LNCaP clone FGC (cell line): Measurements from ENCODE around the gene LCLAT1.

ENCODE experiments used
- DNase-seq: peaks from one replicate; pipeline ENCODE4 v3.0.0-alpha.2; 2011; ENCODE audit warnings: low read depth
- H3K4me3 ChIP-seq: 2 replicates; pipeline ENCODE4 v1.5.1; 2011; ENCODE audit warnings: mild to moderate bottlenecking, low read depth, low read length, control low read depth
- TF ChIP-seq, protein P1 (sequence below): IDR thresholded peaks from 2 replicates; pipeline ENCODE4 v1.5.1; 2012; ENCODE audit warnings: mild to moderate bottlenecking; ENCODE audit not compliant: control insufficient read depth, insufficient read depth; ENCODE audit errors: extremely low read depth

LCLAT1 gene

DNA sequence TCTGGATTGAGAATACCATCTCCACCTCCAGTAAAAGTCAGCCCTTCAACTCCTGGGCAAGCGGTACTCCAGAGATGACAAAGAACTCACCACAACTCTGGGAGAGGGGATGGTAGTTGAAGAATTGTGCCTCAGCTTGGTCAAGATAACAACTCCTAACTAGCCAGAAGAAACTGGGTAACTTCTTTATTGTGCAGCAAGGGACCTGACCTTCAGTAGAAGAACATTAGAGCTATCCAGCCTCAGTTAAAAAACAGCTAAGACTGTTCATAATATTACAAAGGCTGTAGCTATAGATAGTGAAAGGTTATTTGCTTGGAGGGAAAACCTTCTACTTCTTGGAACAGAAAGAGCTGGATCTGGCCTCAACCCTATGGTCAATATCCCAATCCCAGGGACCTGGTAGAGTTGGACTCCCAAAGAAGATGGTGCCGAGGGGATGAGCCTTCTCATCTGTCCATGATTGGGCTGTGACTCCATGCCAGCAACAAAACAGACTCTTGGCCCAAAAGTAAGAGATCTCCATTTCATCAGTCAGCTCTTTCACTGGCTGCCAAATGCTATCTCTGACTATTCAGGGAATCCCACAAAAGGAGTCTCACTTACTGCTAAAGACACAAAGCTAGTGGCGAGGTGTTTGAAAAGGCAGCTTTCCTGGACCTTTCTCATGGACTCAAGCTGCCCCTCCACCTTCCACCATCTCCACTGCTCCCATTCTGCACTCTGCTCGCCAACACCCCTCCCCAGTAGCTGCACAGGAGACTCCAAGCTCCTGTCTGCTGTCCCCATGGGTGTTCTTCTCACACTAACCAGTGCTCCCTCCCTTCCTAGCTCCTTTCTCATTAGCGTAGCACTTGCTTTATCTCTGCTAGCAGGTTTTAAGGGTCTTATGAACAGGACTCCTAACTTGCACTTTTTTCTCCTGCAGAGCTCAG is 214.4 kb downstream of the LCLAT1 start:
- H3K4me3 ChIP-seq, result no peak overlapping the region
- TF ChIP-seq, protein P1, sequence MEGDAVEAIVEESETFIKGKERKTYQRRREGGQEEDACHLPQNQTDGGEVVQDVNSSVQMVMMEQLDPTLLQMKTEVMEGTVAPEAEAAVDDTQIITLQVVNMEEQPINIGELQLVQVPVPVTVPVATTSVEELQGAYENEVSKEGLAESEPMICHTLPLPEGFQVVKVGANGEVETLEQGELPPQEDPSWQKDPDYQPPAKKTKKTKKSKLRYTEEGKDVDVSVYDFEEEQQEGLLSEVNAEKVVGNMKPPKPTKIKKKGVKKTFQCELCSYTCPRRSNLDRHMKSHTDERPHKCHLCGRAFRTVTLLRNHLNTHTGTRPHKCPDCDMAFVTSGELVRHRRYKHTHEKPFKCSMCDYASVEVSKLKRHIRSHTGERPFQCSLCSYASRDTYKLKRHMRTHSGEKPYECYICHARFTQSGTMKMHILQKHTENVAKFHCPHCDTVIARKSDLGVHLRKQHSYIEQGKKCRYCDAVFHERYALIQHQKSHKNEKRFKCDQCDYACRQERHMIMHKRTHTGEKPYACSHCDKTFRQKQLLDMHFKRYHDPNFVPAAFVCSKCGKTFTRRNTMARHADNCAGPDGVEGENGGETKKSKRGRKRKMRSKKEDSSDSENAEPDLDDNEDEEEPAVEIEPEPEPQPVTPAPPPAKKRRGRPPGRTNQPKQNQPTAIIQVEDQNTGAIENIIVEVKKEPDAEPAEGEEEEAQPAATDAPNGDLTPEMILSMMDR, result no peak
- no peak for DNase-seq

DNA sequence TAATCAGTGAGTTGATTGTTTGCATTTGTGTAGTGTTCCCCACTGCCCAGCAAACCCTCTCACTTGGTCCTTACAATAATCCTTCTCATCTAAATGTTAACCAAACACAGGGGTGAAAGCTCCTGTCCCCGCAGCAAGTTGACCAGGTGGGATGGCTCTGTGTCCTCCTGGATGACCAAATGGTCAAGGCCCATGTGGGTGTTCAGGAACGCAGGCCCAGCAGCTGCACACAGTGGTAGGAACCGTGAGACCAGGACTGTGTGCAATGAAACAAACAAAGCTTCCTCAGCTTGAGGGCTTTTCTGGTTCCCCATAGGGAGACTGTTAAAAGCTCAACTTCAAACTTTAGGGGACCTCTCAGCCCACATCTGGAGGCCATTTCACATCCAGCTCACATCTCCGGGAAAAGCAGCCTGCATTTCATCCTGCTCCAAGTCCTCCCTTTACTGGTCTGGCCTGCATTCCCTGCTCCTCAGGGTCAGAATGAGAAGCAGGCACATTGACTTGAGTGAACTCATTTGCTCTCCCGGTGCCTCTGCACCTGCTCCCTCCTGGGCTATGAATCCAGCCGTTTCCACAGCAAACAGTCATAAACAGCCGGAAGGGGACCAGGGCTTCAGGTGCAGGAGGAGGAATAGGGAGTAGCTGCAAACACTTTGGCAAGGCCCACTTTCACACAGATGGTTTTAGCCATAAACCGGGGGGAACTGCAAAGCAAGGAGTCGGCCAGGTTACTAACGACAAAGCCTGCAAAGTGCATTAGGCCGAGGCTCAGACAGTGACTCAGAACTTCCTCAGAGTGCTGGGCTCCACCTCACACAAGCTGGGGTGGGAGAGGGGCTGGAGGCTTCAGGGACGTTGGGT is 215.5 kb downstream of the LCLAT1 start:
- no peak overlapping the region for H3K4me3 ChIP-seq
- TF ChIP-seq, protein P1, result no peak
- DNase-seq, result no peak

DNA sequence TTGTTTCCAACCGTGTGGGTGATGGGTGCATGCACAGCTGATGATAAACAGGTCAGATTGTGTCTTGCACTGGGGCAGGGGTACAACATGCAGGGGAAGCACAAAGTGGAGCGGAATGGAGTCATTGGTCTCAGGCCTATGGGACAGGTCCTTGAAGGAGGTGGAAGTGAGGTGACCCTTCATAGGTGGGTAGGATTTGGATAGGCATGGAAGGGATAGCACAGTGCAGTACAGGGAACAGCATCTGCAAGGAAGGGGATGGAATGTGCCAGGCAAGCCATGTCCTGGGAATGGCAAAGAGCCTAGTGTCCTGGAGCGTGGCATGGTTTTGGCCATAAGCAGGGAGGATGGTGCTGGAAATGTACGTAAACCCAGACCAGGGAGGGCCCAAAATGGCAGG is 216.3 kb downstream of the LCLAT1 start:
- no peak for DNase-seq
- TF ChIP-seq, protein P1, result no peak
- no peak overlapping the region for H3K4me3 ChIP-seq

DNA sequence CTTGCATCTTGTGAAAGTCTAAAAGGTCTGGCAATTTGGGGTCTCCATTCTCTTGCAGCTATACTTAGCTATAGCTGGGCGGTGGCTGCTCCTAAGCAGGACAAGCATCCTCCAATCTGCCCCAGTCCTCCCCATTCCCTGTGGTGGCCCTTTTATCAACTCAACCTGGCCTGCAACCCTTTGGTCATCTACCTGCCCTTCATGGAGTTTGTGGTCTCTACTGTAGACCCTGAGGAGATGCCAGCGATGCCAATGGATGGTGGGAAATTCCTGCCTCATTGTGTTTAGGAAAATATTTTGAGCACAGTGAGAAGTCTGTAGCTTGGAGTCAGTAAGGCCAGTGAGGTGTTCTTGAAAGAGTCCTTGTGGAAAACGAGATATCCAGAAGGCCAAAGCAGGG is 216.8 kb downstream of the LCLAT1 start:
- no peak overlapping the region for H3K4me3 ChIP-seq
- no peak for DNase-seq
- TF ChIP-seq, protein P1, result no peak

DNA sequence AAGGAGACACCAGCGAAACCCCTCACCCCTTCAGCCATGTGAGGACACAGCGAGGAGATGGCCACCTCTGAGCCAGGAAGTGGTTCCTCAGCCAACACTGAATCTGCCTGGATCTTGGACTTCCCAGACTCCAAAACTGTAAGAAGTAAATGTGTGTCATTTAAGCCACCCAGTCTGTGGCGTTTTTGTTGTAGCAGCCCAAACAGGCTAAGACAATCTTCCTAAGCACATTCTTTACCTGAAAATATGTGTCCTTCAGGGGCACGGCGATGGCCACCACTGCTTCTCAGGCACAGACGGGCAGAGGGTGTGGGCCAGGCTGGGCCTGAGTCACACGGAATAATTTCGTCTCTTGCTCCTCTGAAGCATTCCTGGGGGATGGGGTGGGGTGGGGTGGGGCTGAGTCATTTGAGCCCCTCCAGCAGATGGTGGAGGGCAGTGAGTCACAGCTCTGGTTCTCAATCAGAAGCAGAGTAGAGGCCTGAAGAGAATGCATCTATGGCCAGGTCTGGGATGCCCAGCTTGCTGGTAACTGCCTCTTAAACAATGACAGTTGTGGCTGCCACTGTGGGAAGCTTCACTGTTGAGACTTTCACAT is 217.8 kb downstream of the LCLAT1 start:
- no peak overlapping the region for H3K4me3 ChIP-seq

DNA sequence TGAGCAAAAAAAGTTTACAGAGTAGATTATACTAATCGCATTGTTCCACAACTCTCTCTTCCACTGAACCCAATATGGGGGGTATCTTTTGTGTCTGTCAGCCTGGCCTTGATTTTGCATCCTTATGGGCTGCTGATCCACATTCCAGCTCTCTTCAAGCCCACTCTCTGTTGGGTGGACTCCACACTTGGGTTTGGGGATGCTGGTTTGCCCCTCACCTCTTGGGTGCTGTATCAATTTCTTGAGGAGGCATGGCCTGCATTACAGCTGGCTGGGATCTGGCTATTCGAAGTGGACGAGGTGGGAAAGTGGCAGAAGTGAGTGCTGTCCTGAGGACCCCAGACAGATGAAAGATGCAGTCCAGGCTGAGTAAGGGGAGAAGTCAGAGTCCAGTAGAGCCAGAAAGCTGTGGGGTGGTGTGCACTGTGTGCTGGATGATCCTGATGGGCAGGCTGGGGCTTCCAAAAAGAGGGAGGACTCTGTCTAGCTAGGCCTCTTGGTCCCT is 218.8 kb downstream of the LCLAT1 start:
- TF ChIP-seq, protein P1, result no peak
- no peak overlapping the region for H3K4me3 ChIP-seq
- no peak for DNase-seq

More for the DNA sequence above, 217.8 kb downstream of the LCLAT1 start:
- TF ChIP-seq, protein P1, result no peak
- no peak for DNase-seq
